Hepatocyte (in vitro differentiated cells): ENCODE results near the gene VPS72. TPM values are rescaled to one million over a fixed set of nuclear protein-coding genes. Genes with fewer than 3 reads are reported as not detected.

Source experiments
- DNase-seq: peaks from one replicate; pipeline ENCODE4 v3.0.0-alpha.2; 2016; ENCODE audit warnings: low spot score
- H2AFZ ChIP-seq: fragments of 200-600 bp; sonication (generic); 2 replicates; pipeline ENCODE4 v1.6.0; 2016; ENCODE audit warnings: antibody characterized with exemption, mild to moderate bottlenecking
- H3K27ac ChIP-seq: fragments of 200-600 bp; sonication (generic); 2 replicates; pipeline ENCODE4 v1.5.1; 2016; ENCODE audit warnings: mild to moderate bottlenecking
- H3K27me3 ChIP-seq: fragments of 200-600 bp; sonication (generic); 2 replicates; pipeline ENCODE4 v1.6.1; 2016
- H3K36me3 ChIP-seq: fragments of 200-600 bp; sonication (generic); replicated peaks from 2 replicates; pipeline ENCODE4 v1.5.1; 2016; ENCODE audit warnings: low read depth; ENCODE audit not compliant: insufficient read depth
- H3K4me1 ChIP-seq: fragments of 200-600 bp; sonication (generic); 2 replicates; pipeline ENCODE4 v1.5.1; 2016; ENCODE audit warnings: mild to moderate bottlenecking, moderate library complexity; ENCODE audit not compliant: insufficient read depth
- H3K4me2 ChIP-seq: fragments of 200-600 bp; sonication (generic); 2 replicates; pipeline ENCODE4 v1.6.0; 2016
- H3K4me3 ChIP-seq: fragments of 200-600 bp; sonication (generic); 2 replicates; pipeline ENCODE4 v1.5.1; 2016; ENCODE audit warnings: mild to moderate bottlenecking
- H3K79me2 ChIP-seq: fragments of 200-600 bp; sonication (generic); 2 replicates; pipeline ENCODE4 v1.6.0; 2017; ENCODE audit warnings: mild to moderate bottlenecking
- H3K9me2 ChIP-seq: fragments of 200-600 bp; sonication (generic); replicated peaks from 2 replicates; pipeline ENCODE4 v1.6.0; 2017; ENCODE audit warnings: mild to moderate bottlenecking; ENCODE audit not compliant: insufficient read depth
- H3K9me3 ChIP-seq: fragments of 200-600 bp; sonication (generic); 2 replicates; pipeline ENCODE4 v1.5.1; 2016; ENCODE audit warnings: low read depth, mild to moderate bottlenecking
- H4K20me1 ChIP-seq: fragments of 200-600 bp; sonication (generic); 2 replicates; pipeline ENCODE4 v1.6.0; 2016; ENCODE audit warnings: mild to moderate bottlenecking; ENCODE audit not compliant: insufficient read depth, poor library complexity, severe bottlenecking
- EZH2 ChIP-seq: fragments of 200-600 bp; sonication (generic); IDR thresholded peaks from 2 replicates; pipeline ENCODE4 v1.6.1; 2016; ENCODE audit warnings: antibody characterized with exemption, mild to moderate bottlenecking, borderline replicate concordance
- EZH2phosphoT487 ChIP-seq: fragments of 200-600 bp; sonication (generic); IDR thresholded peaks from one replicate; pipeline ENCODE4 v1.6.1; 2018; ENCODE audit warnings: antibody characterized with exemption, mild to moderate bottlenecking, low read depth, moderate library complexity; ENCODE audit not compliant: unreplicated experiment, severe bottlenecking
- WGBS: methylation state at CpG from one replicate; pipeline ENCODE4 v1.1.6; 2016; ENCODE audit warnings: low lambda C conversion rate; ENCODE audit errors: missing lambda C conversion rate; 5-methylcytosine and 5-hydroxymethylcytosine counted together
- polyA plus RNA-seq: library from polyadenylated mRNA; unstranded; fragments of >200 nt; fragmentation: Nextera tagmentation; extraction: Ambion mirVana; gene quantifications from 2 replicates; pipeline ENCODE4 v1.2.1, GENCODE V29; 2016
- total RNA-seq: library from RNA; depleted of rRNA; stranded (reverse); fragments of >200 nt; gene quantifications from 2 replicates; pipeline ENCODE4 v1.2.3, GENCODE V29; 2014
- TF ChIP-seq, protein P1 (sequence below): fragments of 200-600 bp; sonication (generic); IDR thresholded peaks from 2 replicates; pipeline ENCODE4 v1.5.1; 2016; ENCODE audit warnings: antibody characterized with exemption, mild to moderate bottlenecking; ENCODE audit not compliant: poor library complexity

Gene VPS72
- total and polyA plus RNA-seq, 2 experiments from 2014 or later, result 48.1 to 52.2 TPM

DNA sequence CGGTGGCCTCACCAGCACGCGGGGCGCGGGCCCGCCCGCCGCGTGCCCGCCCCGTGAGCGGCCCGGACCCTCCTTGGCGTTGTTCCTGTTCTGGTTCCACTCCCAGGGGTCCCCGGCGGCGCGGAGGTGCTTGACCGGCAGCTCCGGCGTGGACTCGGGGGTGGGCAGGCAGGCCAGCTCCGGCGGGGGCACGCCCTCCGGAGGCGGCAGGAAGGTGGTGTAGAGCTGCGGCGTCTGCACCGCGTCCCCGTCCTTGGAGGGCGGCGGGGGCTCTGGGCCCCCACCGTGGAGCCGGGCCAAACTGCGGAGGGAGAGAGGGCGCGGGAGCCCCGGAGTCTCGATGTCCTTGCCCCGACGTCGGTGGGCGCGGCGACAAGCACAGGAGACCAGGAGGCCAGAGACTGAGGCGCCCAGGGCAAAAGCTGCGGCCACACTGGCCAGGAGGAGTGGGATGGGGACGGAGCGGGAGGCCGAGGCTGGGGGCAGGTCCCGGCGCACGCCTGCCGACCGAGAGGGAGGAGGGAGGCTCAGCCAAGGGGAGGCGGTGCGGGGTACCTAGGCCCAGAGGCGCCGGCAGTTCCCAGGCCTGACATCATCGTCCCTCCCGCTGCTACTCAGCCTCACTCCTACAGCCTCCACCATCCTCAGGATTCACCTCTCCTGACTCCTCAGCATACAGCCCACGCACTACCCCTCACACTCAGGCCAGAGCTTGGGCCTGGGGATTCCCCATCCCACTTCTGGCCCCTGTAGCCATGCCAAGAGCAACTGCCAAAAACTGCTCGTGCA lies 56.8 kb downstream of the VPS72 start:
- Histone ChIP-seq H3K27ac (no peak overlapping the region), H3K36me3 (no peaks in the 10 kb centered on the region)

DNA sequence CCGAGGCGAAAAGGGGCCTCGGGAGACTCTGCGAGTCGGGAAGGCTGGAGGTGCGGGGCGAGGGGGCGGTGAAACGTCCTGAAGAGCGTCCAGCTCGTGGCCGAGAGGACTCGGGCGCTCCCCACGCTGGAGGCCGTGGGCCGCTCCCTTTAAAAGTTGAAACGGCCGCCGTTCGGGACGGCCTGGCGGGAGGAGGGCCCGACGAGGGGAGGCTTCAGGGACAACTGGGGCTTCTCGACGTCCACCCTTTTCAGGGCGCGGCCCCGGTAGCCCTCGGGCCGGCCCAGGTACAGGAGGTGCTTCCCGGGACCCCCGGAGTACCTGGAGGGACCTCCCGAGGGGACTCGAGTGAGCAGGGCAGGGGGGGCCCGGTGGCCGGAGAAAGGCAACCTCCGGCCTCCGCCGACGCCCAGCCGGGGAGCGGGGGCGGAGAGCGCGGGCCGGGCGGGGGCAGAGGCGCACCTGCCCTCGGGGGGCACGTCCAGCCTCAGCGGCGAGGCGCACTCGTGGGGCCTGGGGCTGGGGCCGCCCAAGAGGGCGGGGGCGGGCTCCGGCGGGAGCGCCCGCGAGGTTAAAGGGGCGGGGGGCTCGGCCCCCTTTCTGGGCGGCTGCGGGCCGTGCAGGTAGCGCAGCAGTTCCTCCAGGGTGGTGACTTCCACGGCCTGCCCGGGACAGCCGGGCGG lies 57.5 kb downstream of the VPS72 start:
- no peaks in the 10 kb centered on the region for H3K79me2 ChIP-seq
- peaks cover 17% of the 10 kb centered on the region for H3K27me3 ChIP-seq
- no peak overlapping the region for H3K4me3 ChIP-seq
- no peak overlapping the region for H3K27ac ChIP-seq
- H3K4me1 ChIP-seq, result peaks cover 14% of the 10 kb centered on the region
- TF ChIP-seq, protein P1, sequence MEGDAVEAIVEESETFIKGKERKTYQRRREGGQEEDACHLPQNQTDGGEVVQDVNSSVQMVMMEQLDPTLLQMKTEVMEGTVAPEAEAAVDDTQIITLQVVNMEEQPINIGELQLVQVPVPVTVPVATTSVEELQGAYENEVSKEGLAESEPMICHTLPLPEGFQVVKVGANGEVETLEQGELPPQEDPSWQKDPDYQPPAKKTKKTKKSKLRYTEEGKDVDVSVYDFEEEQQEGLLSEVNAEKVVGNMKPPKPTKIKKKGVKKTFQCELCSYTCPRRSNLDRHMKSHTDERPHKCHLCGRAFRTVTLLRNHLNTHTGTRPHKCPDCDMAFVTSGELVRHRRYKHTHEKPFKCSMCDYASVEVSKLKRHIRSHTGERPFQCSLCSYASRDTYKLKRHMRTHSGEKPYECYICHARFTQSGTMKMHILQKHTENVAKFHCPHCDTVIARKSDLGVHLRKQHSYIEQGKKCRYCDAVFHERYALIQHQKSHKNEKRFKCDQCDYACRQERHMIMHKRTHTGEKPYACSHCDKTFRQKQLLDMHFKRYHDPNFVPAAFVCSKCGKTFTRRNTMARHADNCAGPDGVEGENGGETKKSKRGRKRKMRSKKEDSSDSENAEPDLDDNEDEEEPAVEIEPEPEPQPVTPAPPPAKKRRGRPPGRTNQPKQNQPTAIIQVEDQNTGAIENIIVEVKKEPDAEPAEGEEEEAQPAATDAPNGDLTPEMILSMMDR, result no peak
- TF ChIP-seq EZH2phosphoT487 (no peak), EZH2 (no peak)
- no peaks in the 10 kb centered on the region for H3K9me2 ChIP-seq
- WGBS, result 40% methylated on average over 34 of the region's 74 CpGs
- no peaks in the 10 kb centered on the region for H3K9me3 ChIP-seq
- H2AFZ ChIP-seq, result peak overlapping the region; percentile 52
- no peaks in the 10 kb centered on the region for H3K36me3 ChIP-seq
- no peak for DNase-seq
- H4K20me1 ChIP-seq, result no peaks in the 10 kb centered on the region
- H3K4me2 ChIP-seq, result peak overlapping the region; percentile 90

More for the DNA sequence above, 56.8 kb downstream of the VPS72 start:
- TF ChIP-seq EZH2phosphoT487 (no peak), EZH2 (no peak)
- TF ChIP-seq, protein P1, result no peak
- WGBS, result 63% methylated on average over 35 of the region's 65 CpGs
- H3K9me3 ChIP-seq, result no peaks in the 10 kb centered on the region
- peaks cover 17% of the 10 kb centered on the region for H3K27me3 ChIP-seq
- H4K20me1 ChIP-seq, result no peaks in the 10 kb centered on the region
- DNase-seq, result no peak
- H3K4me1 ChIP-seq, result peaks cover 14% of the 10 kb centered on the region
- H2AFZ ChIP-seq, result no peak overlapping the region
- H3K79me2 ChIP-seq, result no peaks in the 10 kb centered on the region
- H3K4me2 ChIP-seq, result peak overlapping the region; percentile 90
- no peak overlapping the region for H3K4me3 ChIP-seq
- H3K9me2 ChIP-seq, result no peaks in the 10 kb centered on the region

DNA sequence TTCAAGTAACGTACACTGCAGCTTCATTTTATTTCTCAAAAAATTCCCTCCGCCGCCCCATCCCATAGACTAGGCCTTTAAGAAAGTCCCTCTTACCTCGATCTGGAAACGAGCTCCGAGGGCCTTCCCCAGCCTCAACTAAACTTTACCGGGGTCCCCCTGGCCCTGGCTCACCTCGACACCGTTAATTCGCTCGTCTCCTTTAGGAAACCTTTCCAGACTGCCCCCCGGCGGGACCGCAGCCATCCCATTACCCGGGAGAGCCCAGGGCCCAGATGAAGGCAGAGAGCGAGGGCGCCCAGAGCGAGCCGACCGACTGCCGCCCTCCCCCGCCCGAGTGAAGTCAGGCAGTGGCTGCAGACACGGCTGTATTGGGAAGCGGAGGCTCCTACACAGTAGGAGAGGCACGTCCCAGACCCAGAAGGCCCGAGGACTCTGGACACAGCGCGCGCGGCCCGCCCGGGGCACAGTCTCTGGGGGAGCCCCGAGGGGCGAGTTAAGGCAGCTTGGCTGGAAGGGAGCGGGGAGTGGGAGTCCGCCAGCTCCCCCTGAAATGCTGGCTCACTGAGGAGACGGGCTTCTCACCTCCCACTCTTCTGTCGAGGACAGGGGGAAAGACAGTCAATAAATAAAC lies 58.2 kb downstream of the VPS72 start:
- Histone ChIP-seq H3K4me1 (peaks cover 14% of the 10 kb centered on the region), H3K36me3 (no peaks in the 10 kb centered on the region), H3K79me2 (no peaks in the 10 kb centered on the region), H4K20me1 (no peaks in the 10 kb centered on the region), H3K9me2 (no peaks in the 10 kb centered on the region), H3K4me3 (peak overlapping the region; percentile 22), H2AFZ (peak overlapping the region; percentile 52), H3K4me2 (peak overlapping the region; percentile 90), H3K27me3 (peaks cover 17% of the 10 kb centered on the region), H3K9me3 (no peaks in the 10 kb centered on the region), H3K27ac (no peak overlapping the region)
- DNase-seq, result peak; percentile 42
- WGBS, result 17% methylated on average over 26 of the region's 39 CpGs
- no peak for TF ChIP-seq EZH2phosphoT487
- no peak for TF ChIP-seq EZH2
- TF ChIP-seq, protein P1, result no peak
